MV-4-11 (cell line): Measurements from ENCODE around the gene TRPM3.

Source experiments
- DNase-seq: peaks from one replicate; lab custom pipeline; 2025; lab: John Stamatoyannopoulos, UW

TRPM3 gene

DNA sequence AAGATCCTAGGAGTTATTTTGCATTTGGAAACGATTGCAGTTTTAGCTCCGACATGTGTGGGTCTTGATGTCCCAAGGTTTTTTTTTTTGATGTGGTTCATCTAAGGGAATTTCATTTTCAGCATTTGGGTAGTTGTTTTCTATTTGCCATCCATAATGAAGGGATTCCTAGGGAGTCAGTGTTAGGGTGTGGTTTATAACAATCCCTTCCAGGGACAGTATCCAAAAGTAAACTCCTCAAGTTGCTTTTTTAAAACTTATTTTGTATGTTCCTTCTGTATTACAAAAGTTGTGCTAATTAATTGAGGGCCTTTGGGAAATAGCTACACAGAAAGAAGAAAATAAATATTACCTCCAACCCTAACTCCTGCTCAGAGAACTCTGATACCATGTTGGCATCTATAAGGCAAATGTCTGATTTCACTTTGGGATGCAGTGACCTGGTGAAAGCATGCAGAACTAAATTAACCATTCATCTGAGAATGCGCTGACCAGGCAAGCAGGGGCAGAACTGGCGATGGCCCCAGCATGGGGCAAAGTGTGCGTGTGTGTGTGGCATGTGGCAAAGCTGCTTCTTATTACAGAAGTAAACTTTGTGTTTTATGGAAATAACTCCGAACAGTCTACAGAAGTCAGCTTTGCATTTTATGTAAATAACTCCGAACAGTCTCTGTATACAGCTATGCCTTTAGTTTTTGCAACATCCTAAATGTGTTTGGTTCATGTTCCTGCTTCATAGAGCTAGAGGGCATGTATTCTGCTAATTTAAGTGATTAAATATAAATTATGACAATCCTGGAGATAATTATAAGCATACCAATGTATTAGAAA, 237.2 kb downstream of the TRPM3 start:
- DNase-seq = no peak

GRCh38 chr9:70883056-70883455, 238.4 kb downstream of the TRPM3 start:
- no peak for DNase-seq

DNA sequence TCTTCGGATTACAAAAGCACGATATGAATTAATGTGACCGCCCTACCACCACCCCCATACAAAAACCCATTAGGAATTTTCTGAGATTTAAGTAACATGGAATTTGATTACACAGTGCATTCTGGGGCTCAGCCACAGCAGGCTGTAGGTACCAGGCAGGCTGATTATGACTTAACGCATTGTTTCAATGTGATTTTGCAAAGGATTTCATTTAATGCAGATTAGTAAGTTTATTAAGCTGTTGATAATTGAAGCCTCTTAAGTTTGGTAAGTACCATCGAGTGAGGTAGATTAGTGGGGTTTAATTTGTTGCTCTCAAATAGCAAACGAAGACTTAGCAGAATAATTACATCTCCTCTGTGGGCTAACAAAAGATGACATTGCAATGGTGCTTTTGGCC, 240.1 kb downstream of the TRPM3 start:
- no peak for DNase-seq

- DNase-seq = no peak
Measured at GRCh38 chr9:70880535-70880934, 240.9 kb downstream of the TRPM3 start.

GRCh38 chr9:70878576-70878975, 242.8 kb downstream of the TRPM3 start:
- DNase-seq = no peak

GRCh38 chr9:70874451-70874850, 247.0 kb downstream of the TRPM3 start:
- DNase-seq = no peak

GRCh38 chr9:70873506-70873905, 247.9 kb downstream of the TRPM3 start:
- no peak for DNase-seq

DNA sequence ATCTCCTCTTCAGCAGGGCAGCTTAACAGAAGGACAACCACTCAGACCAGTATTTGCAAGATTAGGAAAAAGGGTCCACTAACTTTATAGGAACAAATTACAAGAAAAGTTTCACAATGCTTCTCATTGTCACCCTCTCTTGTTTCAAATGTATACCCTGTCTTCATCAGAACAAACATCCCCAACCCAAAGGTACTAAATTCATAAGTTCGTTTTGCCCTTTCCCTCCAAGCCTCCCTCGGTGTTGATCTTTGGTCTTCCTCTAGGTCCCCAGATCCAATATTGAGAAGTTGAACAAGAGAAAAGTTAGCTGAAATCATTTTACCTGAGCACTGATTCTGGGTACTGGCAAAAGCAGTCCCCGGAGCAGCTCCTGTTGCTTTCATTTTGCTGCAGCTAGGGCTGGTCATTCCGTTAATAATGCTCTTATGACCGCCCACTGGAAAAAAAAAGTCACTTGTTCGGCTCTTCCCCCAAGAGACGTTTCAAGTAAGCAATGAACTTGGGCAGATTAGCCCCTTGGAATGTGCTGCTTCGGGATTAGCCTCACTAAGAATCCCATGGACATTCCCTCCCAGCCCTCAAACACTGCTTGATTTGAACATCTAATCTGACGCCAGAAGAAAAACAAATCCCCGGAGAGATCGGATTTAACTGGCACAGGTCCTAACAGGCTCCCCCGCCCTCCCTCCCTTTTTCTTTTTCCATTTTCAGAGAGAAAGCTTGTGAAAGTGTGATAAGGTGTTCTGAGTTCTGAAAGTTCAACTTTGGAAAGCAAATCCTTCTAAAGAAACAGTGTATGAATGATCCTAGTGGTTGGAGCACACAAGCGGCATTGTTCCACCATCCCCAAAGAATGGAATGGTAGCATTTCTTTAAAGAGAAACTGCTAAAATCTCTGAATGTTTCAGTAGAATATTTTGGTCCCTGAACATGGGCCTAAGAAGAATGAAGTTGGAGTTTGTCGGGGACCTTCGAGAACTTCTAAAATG, 252.5 kb downstream of the TRPM3 start:
- DNase-seq = no peak

- DNase-seq = no peak
Measured at GRCh38 chr9:70868041-70868440, 253.4 kb downstream of the TRPM3 start.

DNA sequence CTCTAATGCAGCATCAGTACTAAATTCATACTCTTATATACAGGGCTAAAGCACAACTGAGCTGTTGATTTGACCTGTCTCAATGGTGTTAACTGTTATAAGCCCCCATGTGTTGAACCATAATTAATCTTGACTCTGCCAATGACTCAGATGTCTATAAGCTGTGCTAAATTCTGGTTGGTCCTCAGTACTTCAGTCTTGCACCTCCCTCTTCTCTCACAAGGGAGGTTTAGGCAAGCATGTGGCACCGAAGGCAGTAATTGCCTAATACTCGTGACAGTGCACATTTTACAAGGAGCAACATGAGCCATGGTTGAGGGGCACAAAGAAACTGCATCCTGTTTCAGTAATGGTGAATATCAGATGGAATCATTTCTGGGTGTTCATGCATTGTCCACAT, 255.9 kb downstream of the TRPM3 start:
- DNase-seq = peak; percentile 32

GRCh38 chr9:70861797-70862196, 259.6 kb downstream of the TRPM3 start:
- no peak for DNase-seq

GRCh38 chr9:70861376-70861775, 260.0 kb downstream of the TRPM3 start:
- DNase-seq = no peak

DNA sequence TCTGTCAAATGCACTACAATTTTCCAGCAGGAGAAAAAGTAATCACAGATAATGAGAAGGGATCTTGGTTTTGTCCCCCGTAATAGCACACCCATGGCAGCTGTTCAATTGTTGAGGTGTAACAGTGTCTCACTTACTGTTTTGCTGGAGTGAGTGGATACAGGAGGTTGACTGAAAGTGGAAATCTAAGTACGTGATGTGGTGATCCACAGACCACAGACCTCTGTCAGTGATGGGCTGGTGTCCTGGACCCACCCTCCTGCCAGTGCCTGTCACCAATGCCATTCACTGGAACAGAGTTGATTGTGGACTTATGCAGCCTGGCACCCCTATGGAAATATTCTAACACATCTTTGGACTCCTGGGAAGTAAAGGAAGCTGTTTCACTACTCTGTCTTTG, 261.7 kb downstream of the TRPM3 start:
- DNase-seq = no peak

DNA sequence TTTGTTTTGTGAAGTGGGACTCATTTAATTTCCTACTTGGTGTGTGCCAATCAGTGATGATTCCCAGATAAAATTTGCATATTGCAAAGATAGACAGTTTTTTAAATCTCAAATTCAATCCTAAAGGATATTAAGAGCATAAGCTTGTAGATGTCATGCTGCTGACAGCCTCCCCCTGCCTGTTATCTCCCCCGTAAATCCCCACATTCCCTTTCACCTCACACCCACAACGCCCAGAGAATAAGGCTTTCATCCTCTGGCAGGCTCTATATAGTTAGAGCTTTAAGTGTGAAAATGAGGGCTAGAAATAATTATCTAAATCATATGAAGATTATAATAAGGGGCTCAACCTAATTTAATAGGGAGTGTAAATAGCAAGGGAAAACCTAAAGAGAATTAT, 265.0 kb downstream of the TRPM3 start:
- DNase-seq = no peak

GRCh38 chr9:70852711-70853240, 268.6 kb downstream of the TRPM3 start:
- DNase-seq = no peak

DNA sequence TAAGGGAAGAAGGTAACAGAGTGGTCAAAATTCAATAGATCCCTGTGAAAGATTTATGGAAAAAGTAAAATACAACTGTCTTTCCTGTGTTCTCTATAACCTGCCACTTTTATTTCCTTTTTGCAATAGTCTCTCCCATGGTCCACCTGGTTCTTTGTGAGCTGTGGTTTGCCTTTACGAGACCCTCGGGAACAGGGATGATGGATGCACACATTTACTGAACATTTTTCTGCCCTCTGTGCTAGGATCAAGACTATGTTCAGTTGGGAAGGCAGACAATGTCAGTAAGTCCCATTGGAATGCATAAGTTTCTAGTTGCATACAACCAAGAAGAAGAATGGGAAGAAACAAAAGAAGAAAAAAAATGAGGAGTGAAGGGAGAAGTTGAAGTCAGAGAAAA, 281.2 kb downstream of the TRPM3 start:
- no peak for DNase-seq

GRCh38 chr9:70835323-70835722, 286.1 kb downstream of the TRPM3 start:
- DNase-seq = peak; percentile 45

GRCh38 chr9:70832492-70832891, 288.9 kb downstream of the TRPM3 start:
- no peak for DNase-seq

GRCh38 chr9:70830618-70831017, 290.8 kb downstream of the TRPM3 start:
- DNase-seq = no peak

DNA sequence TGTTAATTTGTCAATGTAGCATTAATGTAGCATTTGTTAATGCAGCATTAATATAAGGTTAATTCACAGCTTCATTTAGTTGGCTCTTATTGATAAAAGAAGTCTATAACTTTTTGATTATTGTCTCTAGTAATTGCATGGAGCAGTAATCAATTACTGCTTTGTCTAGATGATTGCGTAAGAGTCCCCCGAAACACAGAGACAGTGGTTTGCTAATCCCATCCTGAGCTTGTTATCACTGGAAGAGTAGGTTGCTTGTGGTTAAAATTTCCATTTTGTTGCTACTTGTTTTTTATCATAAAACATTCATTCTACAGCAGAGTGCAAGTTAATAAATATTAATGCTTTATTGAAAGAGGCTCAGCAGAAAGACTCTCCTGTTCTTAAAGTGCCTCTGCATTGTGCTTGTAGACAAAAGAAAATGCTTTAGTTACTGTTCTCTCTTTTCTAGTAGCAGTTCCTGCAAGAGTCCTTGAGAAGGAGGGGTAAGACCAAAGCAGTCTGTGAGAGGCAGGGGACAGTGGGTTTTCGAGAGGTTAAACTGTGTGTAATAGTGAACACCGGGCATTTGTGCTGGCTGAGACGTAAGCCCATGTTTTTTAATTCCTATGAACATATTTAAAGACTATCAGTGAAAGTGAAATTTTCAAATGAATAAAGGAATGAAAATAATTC, 291.7 kb downstream of the TRPM3 start:
- DNase-seq = peak; percentile 3

DNA sequence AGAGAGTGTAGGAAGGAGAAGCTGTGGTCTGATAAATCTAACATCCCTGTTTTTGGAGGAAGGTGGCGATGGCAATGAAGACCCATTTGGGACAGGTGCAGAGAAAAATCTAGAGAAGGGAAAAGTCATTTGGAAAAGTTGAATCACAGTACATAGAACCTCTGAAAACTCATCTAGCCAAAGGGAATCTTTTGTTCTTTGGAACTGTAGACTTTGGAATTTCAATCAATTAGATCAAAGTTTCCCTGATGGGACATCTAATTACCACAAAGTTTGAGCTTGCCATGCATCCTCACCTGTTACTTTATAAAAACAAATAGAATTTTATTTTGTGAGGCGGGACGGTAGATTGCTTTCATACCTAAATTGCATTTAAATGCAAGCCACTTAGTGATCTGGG, 294.9 kb downstream of the TRPM3 start:
- DNase-seq = no peak

GRCh38 chr9:70823284-70823683, 298.1 kb downstream of the TRPM3 start:
- no peak for DNase-seq
